ENCODE measurements around the gene SS18L1.

GRCh38 chr20:62119115-62119514 is 24.5 kb upstream of the SS18L1 start:
- TF ChIP-seq REST (IDR thresholded peaks at IDR 0.05; ENCODE audit: insufficient read depth in 1 of 2, low read depth in 2 of 2, low read length in 1 of 2) (no peak), CTCF (IDR thresholded peaks at IDR 0.05) (no peak), TCF7L2 (IDR thresholded peaks at IDR 0.05; ENCODE audit: low read depth, low read length) (no peak)

All from Panc1 (cell line).